ENCODE measurements around the gene SPTBN4. TPM values are rescaled to one million over a fixed set of nuclear protein-coding genes. Genes with fewer than 3 reads are reported as not detected.

Gene SPTBN4
- polyA plus RNA-seq, 1 of the 3 experiments (the other 2 are of a cell fraction): 3.1 TPM

- no peak for TF ChIP-seq MXI1 (IDR thresholded peaks at IDR 0.05; ENCODE audit: low read depth, low read length)
- no peak for TF ChIP-seq CHD2 (IDR thresholded peaks at IDR 0.05; ENCODE audit: low read length, partially characterized antibody)
- TF ChIP-seq NFIC (IDR thresholded peaks at IDR 0.05; ENCODE audit: borderline replicate concordance): no peak
These were observed 101.1 kb downstream of the SPTBN4 start (continued) for GRCh38 chr19:40567750-40568494.

GRCh38 chr19:40570313-40571004 lies 103.7 kb downstream of the SPTBN4 start:
- peak overlapping the region; percentile 51 to 87; a peak in 3 of 4 replicates for H3K27ac ChIP-seq (ENCODE audit: low read depth in 2 of 2, low read length in 1 of 2)
- H3K9ac ChIP-seq: peak overlapping the region; percentile 99
- POLR2A ChIA-PET: interaction anchor here (0.6 to 1.0 kb wide), 4 partner anchors 21 to 105 kb away, joined by 3 read pairs; partner anchors contain the start of gene BLVRB
- H3K9me3 ChIP-seq: no peaks in the 10 kb centered on the region
- DNase-seq: peak; percentile 98
- H3K4me3 ChIP-seq (ENCODE audit: low read depth in 2 of 2, low read length in 1 of 2): peak overlapping the region; percentile 58 to 76
- H3K27me3 ChIP-seq (ENCODE audit: insufficient read depth): no peaks in the 10 kb centered on the region
- peak overlapping the region; percentile 86; the same call in 1 of the 2 replicates for H2AFZ ChIP-seq (ENCODE audit: low read depth)
- H3K4me2 ChIP-seq: peak overlapping the region; percentile 99
- 2% methylated on average over 19 of the region's 53 CpGs for WGBS (ENCODE audit: low lambda C conversion rate)
- no peaks in the 10 kb centered on the region for H4K20me1 ChIP-seq (ENCODE audit: insufficient read depth)
- CTCF ChIA-PET: interaction anchor here (1.1 to 1.8 kb wide), 4 partner anchors 21 to 106 kb away, joined by 3 to 11 read pairs (median 8); no protein-coding TSS in a partner anchor
- peaks cover 0 to 9% of the 10 kb centered on the region in 2 experiments; a peak in 1 of 4 replicates for H3K4me1 ChIP-seq (ENCODE audit: control insufficient read depth in 1 of 2, insufficient read depth in 2 of 2, low read depth in 1 of 2, low read length in 1 of 2)
- H3K36me3 ChIP-seq (replicated peaks in 1 of 2; ENCODE audit: control insufficient read depth in 1 of 2, insufficient read depth in 2 of 2, low read length in 1 of 2): no peaks in the 10 kb centered on the region
- H3F3A ChIP-seq (replicated peaks; ENCODE audit: insufficient read depth): peaks cover 8% of the 10 kb centered on the region
- H3K9me2 ChIP-seq: no peaks in the 10 kb centered on the region
- H3K79me2 ChIP-seq (ENCODE audit: insufficient read depth): no peaks in the 10 kb centered on the region
- TF ChIP-seq, protein P1, sequence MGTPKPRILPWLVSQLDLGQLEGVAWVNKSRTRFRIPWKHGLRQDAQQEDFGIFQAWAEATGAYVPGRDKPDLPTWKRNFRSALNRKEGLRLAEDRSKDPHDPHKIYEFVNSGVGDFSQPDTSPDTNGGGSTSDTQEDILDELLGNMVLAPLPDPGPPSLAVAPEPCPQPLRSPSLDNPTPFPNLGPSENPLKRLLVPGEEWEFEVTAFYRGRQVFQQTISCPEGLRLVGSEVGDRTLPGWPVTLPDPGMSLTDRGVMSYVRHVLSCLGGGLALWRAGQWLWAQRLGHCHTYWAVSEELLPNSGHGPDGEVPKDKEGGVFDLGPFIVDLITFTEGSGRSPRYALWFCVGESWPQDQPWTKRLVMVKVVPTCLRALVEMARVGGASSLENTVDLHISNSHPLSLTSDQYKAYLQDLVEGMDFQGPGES (IDR thresholded peaks at IDR 0.05; ENCODE audit: low read depth, low read length): no peak
- TF ChIP-seq GATA2 (CRISPR knock-in tag; IDR thresholded peaks at IDR 0.05): no peak
- no peak for TF ChIP-seq EP300 (IDR thresholded peaks at IDR 0.05; ENCODE audit: borderline replicate concordance in 1 of 2, low read depth in 1 of 2, low read length in 1 of 2)
- no peak for TF ChIP-seq MEF2A (IDR thresholded peaks at IDR 0.05; ENCODE audit: borderline replicate concordance, low read depth)
- TF ChIP-seq NRF1 (IDR thresholded peaks at IDR 0.05; ENCODE audit: low read depth, low read length): peak; percentile 86
- TF ChIP-seq CTCF (IDR thresholded peaks at IDR 0.05): no peak
- TF ChIP-seq FOXM1 (IDR thresholded peaks at IDR 0.05; ENCODE audit: low read depth): no peak
- TF ChIP-seq RCOR1 (IDR thresholded peaks at IDR 0.05; ENCODE audit: low read length): no peak
- no peak for TF ChIP-seq ELF1 (IDR thresholded peaks at IDR 0.05)
- TF ChIP-seq EZH2phosphoT487 (IDR thresholded peaks at IDR 0.05; ENCODE audit: borderline replicate concordance, low read depth): no peak
- no peak; the same call in 1 of the 2 replicates for TF ChIP-seq TAF1 (IDR thresholded peaks at IDR 0.05; ENCODE audit: borderline replicate concordance, low read depth, low read length)
- no peak for TF ChIP-seq FOSL2 (IDR thresholded peaks at IDR 0.05; ENCODE audit: borderline replicate concordance, low read depth)
- TF ChIP-seq, protein P2, sequence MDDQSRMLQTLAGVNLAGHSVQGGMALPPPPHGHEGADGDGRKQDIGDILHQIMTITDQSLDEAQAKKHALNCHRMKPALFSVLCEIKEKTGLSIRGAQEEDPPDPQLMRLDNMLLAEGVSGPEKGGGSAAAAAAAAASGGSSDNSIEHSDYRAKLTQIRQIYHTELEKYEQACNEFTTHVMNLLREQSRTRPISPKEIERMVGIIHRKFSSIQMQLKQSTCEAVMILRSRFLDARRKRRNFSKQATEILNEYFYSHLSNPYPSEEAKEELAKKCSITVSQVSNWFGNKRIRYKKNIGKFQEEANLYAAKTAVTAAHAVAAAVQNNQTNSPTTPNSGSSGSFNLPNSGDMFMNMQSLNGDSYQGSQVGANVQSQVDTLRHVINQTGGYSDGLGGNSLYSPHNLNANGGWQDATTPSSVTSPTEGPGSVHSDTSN (IDR thresholded peaks at IDR 0.05): no peak
- 0 out of 2 replicates have a peak, but pooled peaks have one; percentile 31 for TF ChIP-seq POLR2AphosphoS5 (IDR thresholded peaks at IDR 0.05; ENCODE audit: low read depth, low read length)
- no peak for TF ChIP-seq SIN3A (IDR thresholded peaks at IDR 0.05; ENCODE audit: borderline replicate concordance, low read depth, low read length)
- TF ChIP-seq SMC3 (IDR thresholded peaks at IDR 0.05; ENCODE audit: low read depth, low read length): no peak
- TF ChIP-seq CHD2 (IDR thresholded peaks at IDR 0.05; ENCODE audit: low read length, partially characterized antibody): peak; percentile 47
- TF ChIP-seq GABPA (IDR thresholded peaks at IDR 0.05; ENCODE audit: low read depth): no peak
- TF ChIP-seq, protein P3, sequence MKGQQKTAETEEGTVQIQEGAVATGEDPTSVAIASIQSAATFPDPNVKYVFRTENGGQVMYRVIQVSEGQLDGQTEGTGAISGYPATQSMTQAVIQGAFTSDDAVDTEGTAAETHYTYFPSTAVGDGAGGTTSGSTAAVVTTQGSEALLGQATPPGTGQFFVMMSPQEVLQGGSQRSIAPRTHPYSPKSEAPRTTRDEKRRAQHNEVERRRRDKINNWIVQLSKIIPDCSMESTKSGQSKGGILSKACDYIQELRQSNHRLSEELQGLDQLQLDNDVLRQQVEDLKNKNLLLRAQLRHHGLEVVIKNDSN (IDR thresholded peaks at IDR 0.05; ENCODE audit: borderline replicate concordance, low read depth): no peak; the same call in 1 of the 2 replicates
- TF ChIP-seq USF2 (IDR thresholded peaks at IDR 0.05; ENCODE audit: borderline replicate concordance, low read depth, low read length): no peak
